Measurements from ENCODE around the gene CFAP221. TPM values are rescaled to one million over a fixed set of nuclear protein-coding genes. Genes with fewer than 3 reads are reported as not detected.

CFAP221 gene
- total RNA-seq, 1 experiment from 2014 or later, result 0.20 TPM

DNA sequence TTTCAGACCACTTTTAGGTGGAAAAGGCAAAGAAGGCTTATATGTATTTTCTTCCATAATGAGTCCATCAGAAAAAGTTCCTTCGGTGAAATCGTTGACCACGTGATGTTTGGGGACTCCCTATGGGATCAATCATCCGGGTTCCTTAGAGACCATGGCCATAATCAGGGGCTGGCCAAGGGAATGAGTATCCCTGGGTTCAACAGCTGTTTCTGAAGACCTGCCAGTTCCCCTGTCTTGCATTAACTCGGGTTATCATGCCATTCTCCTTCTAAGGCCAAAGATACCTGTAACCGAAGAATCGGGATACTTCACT lies 116.1 kb downstream of the CFAP221 start:
- Histone ChIP-seq H3K9ac (ENCODE audit: extremely low read depth, insufficient read length, low read length) (no peak overlapping the region), H3K23ac (ENCODE audit: insufficient read length, low read depth, low read length) (no peak overlapping the region), H2AFZ (ENCODE audit: low read length) (no peak overlapping the region), H2AK5ac (ENCODE audit: insufficient read length, low read length) (no peak overlapping the region), H3K9me3 (ENCODE audit: control insufficient read depth, low read depth, low read length) (no peaks in the 10 kb centered on the region), H3K79me1 (ENCODE audit: insufficient read depth, low read depth, low read length, poor library complexity, severe bottlenecking) (no peaks in the 10 kb centered on the region), H3K4me1 (ENCODE audit: insufficient read depth, low read length) (no peaks in the 10 kb centered on the region), H3K27me3 (ENCODE audit: insufficient read depth, low read length) (no peaks in the 10 kb centered on the region; the same call in 1 of the 2 replicates), H3T11ph (ENCODE audit: low read length) (no peak overlapping the region), H2BK120ac (ENCODE audit: low read depth, low read length, poor library complexity, severe bottlenecking) (no peak overlapping the region), H4K20me1 (ENCODE audit: control insufficient read depth, insufficient read depth, insufficient read length) (no peaks in the 10 kb centered on the region), H4K91ac (ENCODE audit: insufficient read length, low read depth, low read length) (no peak overlapping the region), H2BK5ac (ENCODE audit: insufficient read length, low read length) (no peak overlapping the region), H3K79me2 (ENCODE audit: insufficient read depth, low read length) (no peaks in the 10 kb centered on the region), H3K18ac (ENCODE audit: insufficient read length, low read depth, low read length) (no peak overlapping the region), H2BK15ac (ENCODE audit: low read depth, low read length) (no peak overlapping the region), H3K14ac (ENCODE audit: insufficient read depth, low read length) (no peak overlapping the region), H2BK12ac (ENCODE audit: insufficient read length, low read depth, low read length) (no peak overlapping the region), H3K4me2 (ENCODE audit: insufficient read depth, insufficient read length, low read length) (no peak overlapping the region), H4K8ac (replicated peaks; ENCODE audit: insufficient read length, low read depth, low read length) (no peak overlapping the region), H3K27ac (ENCODE audit: insufficient read length, low read depth, low read length) (no peak overlapping the region), H2BK20ac (ENCODE audit: low read depth, low read length, poor library complexity, severe bottlenecking) (no peak overlapping the region), H3K23me2 (ENCODE audit: insufficient read length, low read depth, low read length, poor library complexity, severe bottlenecking) (no peaks in the 10 kb centered on the region), H4K5ac (ENCODE audit: insufficient read length, low read depth, low read length) (no peak overlapping the region), H3K56ac (ENCODE audit: insufficient read length, low read depth, low read length) (no peak overlapping the region), H3K4ac (ENCODE audit: low read depth, low read length) (no peak overlapping the region)
- Mint-ChIP-seq H3K9me3 (peaks cover 0 to 3% of the 10 kb centered on the region in 2 experiments; a peak in 3 of 5 replicates), H3K27me3 (ENCODE audit: low read depth) (peaks cover 7% of the 10 kb centered on the region), H3K4me3 (no peak overlapping the region), H3K4me1 (no peaks in the 10 kb centered on the region), H3K36me3 (ENCODE audit: insufficient read depth in 1 of 3, low read depth in 3 of 3) (no peaks in the 10 kb centered on the region), H3K27ac (no peak overlapping the region)
- no peak for DNase-seq
- TF ChIP-seq, protein P1, sequence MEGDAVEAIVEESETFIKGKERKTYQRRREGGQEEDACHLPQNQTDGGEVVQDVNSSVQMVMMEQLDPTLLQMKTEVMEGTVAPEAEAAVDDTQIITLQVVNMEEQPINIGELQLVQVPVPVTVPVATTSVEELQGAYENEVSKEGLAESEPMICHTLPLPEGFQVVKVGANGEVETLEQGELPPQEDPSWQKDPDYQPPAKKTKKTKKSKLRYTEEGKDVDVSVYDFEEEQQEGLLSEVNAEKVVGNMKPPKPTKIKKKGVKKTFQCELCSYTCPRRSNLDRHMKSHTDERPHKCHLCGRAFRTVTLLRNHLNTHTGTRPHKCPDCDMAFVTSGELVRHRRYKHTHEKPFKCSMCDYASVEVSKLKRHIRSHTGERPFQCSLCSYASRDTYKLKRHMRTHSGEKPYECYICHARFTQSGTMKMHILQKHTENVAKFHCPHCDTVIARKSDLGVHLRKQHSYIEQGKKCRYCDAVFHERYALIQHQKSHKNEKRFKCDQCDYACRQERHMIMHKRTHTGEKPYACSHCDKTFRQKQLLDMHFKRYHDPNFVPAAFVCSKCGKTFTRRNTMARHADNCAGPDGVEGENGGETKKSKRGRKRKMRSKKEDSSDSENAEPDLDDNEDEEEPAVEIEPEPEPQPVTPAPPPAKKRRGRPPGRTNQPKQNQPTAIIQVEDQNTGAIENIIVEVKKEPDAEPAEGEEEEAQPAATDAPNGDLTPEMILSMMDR (conservative IDR thresholded peaks at IDR 0.05), result no peak; the same call in 2 of the 3 replicates
- WGBS (ENCODE audit: extremely low coverage, insufficient read length, low lambda C conversion rate), result no CpG with 5 or more reads among the region's 7 CpGs

All from H9 (cell line).